HG03558 (cell line): ENCODE measurements around the gene RPL22.

ENCODE experiments used
- ATAC-seq: cut with Tn5 transposase; IDR thresholded peaks from one replicate; pipeline ENCODE4 v1.9.1; 2021; ENCODE audit warnings: moderate number of reproducible peaks; ENCODE audit not compliant: unreplicated experiment; ENCODE audit errors: extremely low read depth

Gene RPL22

GRCh38 chr1:6162341-6162740, 37.1 kb downstream of the RPL22 start:
- ATAC-seq, result no peak

GRCh38 chr1:6158181-6158580, 41.2 kb downstream of the RPL22 start:
- no peak for ATAC-seq

GRCh38 chr1:6157528-6158174, 41.7 kb downstream of the RPL22 start:
- no peak for ATAC-seq

- ATAC-seq, result no peak
These were observed 42.3 kb downstream of the RPL22 start for GRCh38 chr1:6157132-6157527.

- no peak for ATAC-seq
These were observed 44.7 kb downstream of the RPL22 start for GRCh38 chr1:6154525-6155319.

GRCh38 chr1:6152882-6153281, 46.5 kb downstream of the RPL22 start:
- no peak for ATAC-seq

GRCh38 chr1:6152181-6152580, 47.2 kb downstream of the RPL22 start:
- no peak for ATAC-seq

GRCh38 chr1:6151291-6151822, 48.0 kb downstream of the RPL22 start:
- ATAC-seq, result no peak

- no peak for ATAC-seq
These were observed 49.1 kb downstream of the RPL22 start for GRCh38 chr1:6150006-6150938.

GRCh38 chr1:6149597-6149996, 49.8 kb downstream of the RPL22 start:
- ATAC-seq, result no peak

- no peak for ATAC-seq
These were observed 50.7 kb downstream of the RPL22 start for GRCh38 chr1:6148497-6149241.

- ATAC-seq, result no peak
These were observed 53.5 kb downstream of the RPL22 start for GRCh38 chr1:6145864-6146410.

- ATAC-seq, result no peak
These were observed 54.0 kb downstream of the RPL22 start for GRCh38 chr1:6145396-6145750.

GRCh38 chr1:6144647-6145395, 54.6 kb downstream of the RPL22 start:
- no peak for ATAC-seq

- ATAC-seq, result no peak
These were observed 55.2 kb downstream of the RPL22 start for GRCh38 chr1:6144175-6144574.

- ATAC-seq, result no peak
These were observed 56.0 kb downstream of the RPL22 start for GRCh38 chr1:6143395-6143794.

- ATAC-seq, result no peak
These were observed 56.7 kb downstream of the RPL22 start for GRCh38 chr1:6142734-6143133.

GRCh38 chr1:6142036-6142621, 57.3 kb downstream of the RPL22 start:
- no peak for ATAC-seq

GRCh38 chr1:6141592-6141991, 57.8 kb downstream of the RPL22 start:
- no peak for ATAC-seq
